Chondrocyte (in vitro differentiated cells): ENCODE measurements around the gene SCN1A. TPM values are rescaled to one million over a fixed set of nuclear protein-coding genes. Genes with fewer than 3 reads are reported as not detected.
"Not testable (repeated sequence)": the region's sequence is repeated elsewhere in the genome, so short reads cannot be mapped to it uniquely, and the experiment has no call there.

Experiments used
- DNase-seq: peaks from one replicate; pipeline ENCODE4 v3.0.0; 2021; ENCODE audit warnings: mixed read lengths, low spot score
- H3K27ac Mint-ChIP-seq: one replicate; pipeline ENCODE4 v1.8.0; 2021; ENCODE audit warnings: mild to moderate bottlenecking, moderate library complexity, mixed read lengths; ENCODE audit not compliant: unreplicated experiment
- H3K27me3 Mint-ChIP-seq: 2 replicates; pipeline ENCODE4 v1.8.0; 2021; ENCODE audit warnings: low read depth, mixed read lengths
- H3K36me3 Mint-ChIP-seq: 2 replicates; pipeline ENCODE4 v1.8.0; 2021; ENCODE audit warnings: low read depth, mixed read lengths
- H3K4me1 Mint-ChIP-seq: 2 replicates; pipeline ENCODE4 v1.8.0; 2021; ENCODE audit warnings: low read depth, mild to moderate bottlenecking, mixed read lengths
- H3K4me3 Mint-ChIP-seq: one replicate; pipeline ENCODE4 v1.8.0; 2021; ENCODE audit warnings: mild to moderate bottlenecking, moderate library complexity, mixed read lengths; ENCODE audit not compliant: unreplicated experiment
- H3K9me3 Mint-ChIP-seq: 2 replicates; pipeline ENCODE4 v1.8.0; 2021; ENCODE audit warnings: low read depth, mixed read lengths
- CTCF ChIP-seq: fragments of 200-600 bp; sonication (generic); IDR thresholded peaks from 2 replicates; pipeline ENCODE4 v1.5.0; 2021; ENCODE audit warnings: antibody characterized with exemption, mild to moderate bottlenecking, moderate library complexity
- total RNA-seq: library from RNA; stranded (reverse); gene quantifications from 3 replicates; pipeline ENCODE4 v1.2.1, GENCODE V29; 2021

SCN1A gene
- total RNA-seq, 1 donor from 2014 or later = 0.05 TPM

GRCh38 chr2:166011660-166012059, 116.2 kb downstream of the SCN1A start:
- Mint-ChIP-seq H3K36me3 (no peaks in the 10 kb centered on the region), H3K27ac (no peak overlapping the region), H3K27me3 (no peaks in the 10 kb centered on the region), H3K4me1 (peaks cover 4% of the 10 kb centered on the region), H3K9me3 (no peaks in the 10 kb centered on the region), H3K4me3 (no peak overlapping the region)
- no peak for TF ChIP-seq CTCF
- no peak for DNase-seq

- H3K4me3 Mint-ChIP-seq = no peak overlapping the region
- no peaks in the 10 kb centered on the region for H3K4me1 Mint-ChIP-seq
- no peak overlapping the region for H3K27ac Mint-ChIP-seq
- TF ChIP-seq CTCF = no peak
- H3K36me3 Mint-ChIP-seq = no peaks in the 10 kb centered on the region
- no peaks in the 10 kb centered on the region for H3K27me3 Mint-ChIP-seq
- DNase-seq = no peak
- H3K9me3 Mint-ChIP-seq = no peaks in the 10 kb centered on the region
Measured at GRCh38 chr2:166000401-166000800, 127.4 kb downstream of the SCN1A start.

GRCh38 chr2:165990846-165991245, 137.0 kb downstream of the SCN1A start:
- Mint-ChIP-seq H3K4me1 (no peaks in the 10 kb centered on the region), H3K36me3 (no peaks in the 10 kb centered on the region), H3K27me3 (no peaks in the 10 kb centered on the region), H3K27ac (no peak overlapping the region), H3K9me3 (peaks cover 5% of the 10 kb centered on the region), H3K4me3 (no peak overlapping the region)
- no peak for TF ChIP-seq CTCF
- DNase-seq = no peak

- Mint-ChIP-seq H3K27ac (no peak overlapping the region), H3K4me1 (no peaks in the 10 kb centered on the region), H3K36me3 (no peaks in the 10 kb centered on the region), H3K4me3 (no peak overlapping the region), H3K27me3 (peaks cover 3% of the 10 kb centered on the region), H3K9me3 (peaks cover 5% of the 10 kb centered on the region)
- TF ChIP-seq CTCF = no peak
- DNase-seq = no peak
Measured at GRCh38 chr2:165989851-165990250, 138.0 kb downstream of the SCN1A start.

GRCh38 chr2:165985120-165985519, 142.7 kb downstream of the SCN1A start:
- no peaks in the 10 kb centered on the region for H3K9me3 Mint-ChIP-seq
- no peaks in the 10 kb centered on the region for H3K36me3 Mint-ChIP-seq
- H3K4me3 Mint-ChIP-seq = no peak overlapping the region
- H3K27me3 Mint-ChIP-seq = peaks cover 5% of the 10 kb centered on the region
- H3K4me1 Mint-ChIP-seq = no peaks in the 10 kb centered on the region
- no peak overlapping the region for H3K27ac Mint-ChIP-seq
- no peak for TF ChIP-seq CTCF
- DNase-seq = no peak

- not testable (repeated sequence) for H3K27me3 Mint-ChIP-seq, H3K4me1 Mint-ChIP-seq
Measured at GRCh38 chr2:165972161-165972560, 155.7 kb downstream of the SCN1A start.

More at GRCh38 chr2:165972161-165972560, 155.7 kb downstream of the SCN1A start:
- H3K9me3 Mint-ChIP-seq, H3K36me3 Mint-ChIP-seq, DNase-seq, H3K4me3 Mint-ChIP-seq, H3K27ac Mint-ChIP-seq: not testable (repeated sequence)
